ENCODE measurements around the gene MYO16. TPM values are rescaled to one million over a fixed set of nuclear protein-coding genes. Genes with fewer than 3 reads are reported as not detected.

The MYO16 gene
- total RNA-seq, 1 experiment from 2014 or later = 0.19 TPM

DNA sequence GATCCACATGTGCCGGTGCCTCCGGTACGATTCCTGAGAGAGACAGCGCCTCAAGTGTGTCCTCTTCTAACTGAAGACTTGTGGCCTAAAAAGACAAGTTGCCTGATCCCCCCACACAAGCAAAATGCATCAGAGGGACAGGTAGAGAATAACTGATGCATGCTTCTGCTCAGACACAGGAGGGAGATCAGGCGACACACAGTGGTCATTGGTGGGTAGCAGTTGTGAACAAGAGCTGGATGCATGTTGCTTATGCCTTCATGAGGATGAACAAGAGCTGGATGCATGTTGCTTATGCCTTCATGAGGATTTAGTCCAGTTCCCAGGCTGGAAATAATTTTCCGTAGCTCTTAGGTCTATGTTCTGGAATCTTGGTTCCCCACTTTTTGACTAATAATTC is 505.6 kb downstream of the MYO16 start:
- Mint-ChIP-seq H3K4me1 (ENCODE audit: low read depth, unreplicated experiment) (no peaks in the 10 kb centered on the region), H3K27ac (ENCODE audit: unreplicated experiment) (no peak overlapping the region), H3K27me3 (ENCODE audit: unreplicated experiment) (no peaks in the 10 kb centered on the region), H3K36me3 (ENCODE audit: insufficient read depth, unreplicated experiment) (no peaks in the 10 kb centered on the region), H3K9me3 (ENCODE audit: low read depth, unreplicated experiment) (no peaks in the 10 kb centered on the region), H3K4me3 (ENCODE audit: low read depth, unreplicated experiment) (no peak overlapping the region)
- intact Hi-C loops (cut with micrococcal nuclease; ENCODE audit: unreplicated experiment) = loop anchor here (10.0 kb wide), 1 partner anchor 170 kb away; no protein-coding TSS in a partner anchor
- DNase-seq = no peak
- BruUV-seq (replicated peaks) = no TSS peak
- TF ChIP-seq, protein P1, sequence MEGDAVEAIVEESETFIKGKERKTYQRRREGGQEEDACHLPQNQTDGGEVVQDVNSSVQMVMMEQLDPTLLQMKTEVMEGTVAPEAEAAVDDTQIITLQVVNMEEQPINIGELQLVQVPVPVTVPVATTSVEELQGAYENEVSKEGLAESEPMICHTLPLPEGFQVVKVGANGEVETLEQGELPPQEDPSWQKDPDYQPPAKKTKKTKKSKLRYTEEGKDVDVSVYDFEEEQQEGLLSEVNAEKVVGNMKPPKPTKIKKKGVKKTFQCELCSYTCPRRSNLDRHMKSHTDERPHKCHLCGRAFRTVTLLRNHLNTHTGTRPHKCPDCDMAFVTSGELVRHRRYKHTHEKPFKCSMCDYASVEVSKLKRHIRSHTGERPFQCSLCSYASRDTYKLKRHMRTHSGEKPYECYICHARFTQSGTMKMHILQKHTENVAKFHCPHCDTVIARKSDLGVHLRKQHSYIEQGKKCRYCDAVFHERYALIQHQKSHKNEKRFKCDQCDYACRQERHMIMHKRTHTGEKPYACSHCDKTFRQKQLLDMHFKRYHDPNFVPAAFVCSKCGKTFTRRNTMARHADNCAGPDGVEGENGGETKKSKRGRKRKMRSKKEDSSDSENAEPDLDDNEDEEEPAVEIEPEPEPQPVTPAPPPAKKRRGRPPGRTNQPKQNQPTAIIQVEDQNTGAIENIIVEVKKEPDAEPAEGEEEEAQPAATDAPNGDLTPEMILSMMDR (IDR thresholded peaks at IDR 0.05; ENCODE audit: unreplicated experiment) = no peak
- CTCF ChIA-PET = no interaction called here

DNA sequence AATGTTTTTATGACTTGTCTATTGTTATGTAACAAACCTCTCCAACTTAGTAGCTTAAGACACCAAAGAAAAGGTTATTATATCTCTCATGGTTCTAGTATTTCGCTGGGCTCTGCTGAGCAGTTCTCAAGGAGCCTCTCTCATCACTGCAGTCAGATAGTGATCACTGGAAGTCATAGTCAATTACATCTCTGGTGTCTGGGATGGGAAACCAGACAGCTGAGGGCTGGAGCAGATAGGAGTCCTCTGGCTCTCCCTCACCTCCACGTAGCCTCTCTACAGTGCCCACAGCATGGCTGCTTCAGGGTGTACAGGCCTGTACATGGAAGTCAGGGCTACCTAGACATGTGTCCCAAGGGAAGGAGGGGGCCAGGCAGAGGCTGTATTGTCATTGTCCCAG is 507.5 kb downstream of the MYO16 start:
- Mint-ChIP-seq H3K27ac (ENCODE audit: unreplicated experiment) (no peak overlapping the region), H3K36me3 (ENCODE audit: insufficient read depth, unreplicated experiment) (no peaks in the 10 kb centered on the region), H3K27me3 (ENCODE audit: unreplicated experiment) (no peaks in the 10 kb centered on the region), H3K4me3 (ENCODE audit: low read depth, unreplicated experiment) (no peak overlapping the region), H3K4me1 (ENCODE audit: low read depth, unreplicated experiment) (no peaks in the 10 kb centered on the region), H3K9me3 (ENCODE audit: low read depth, unreplicated experiment) (no peaks in the 10 kb centered on the region)
- no TSS peak for BruUV-seq (replicated peaks)
- no peak for DNase-seq
- intact Hi-C loops (cut with micrococcal nuclease; ENCODE audit: unreplicated experiment) = loop anchor here (10.0 kb wide), 1 partner anchor 172 kb away; no protein-coding TSS in a partner anchor
- TF ChIP-seq, protein P1 (IDR thresholded peaks at IDR 0.05; ENCODE audit: unreplicated experiment) = no peak
- CTCF ChIA-PET = no interaction called here

DNA sequence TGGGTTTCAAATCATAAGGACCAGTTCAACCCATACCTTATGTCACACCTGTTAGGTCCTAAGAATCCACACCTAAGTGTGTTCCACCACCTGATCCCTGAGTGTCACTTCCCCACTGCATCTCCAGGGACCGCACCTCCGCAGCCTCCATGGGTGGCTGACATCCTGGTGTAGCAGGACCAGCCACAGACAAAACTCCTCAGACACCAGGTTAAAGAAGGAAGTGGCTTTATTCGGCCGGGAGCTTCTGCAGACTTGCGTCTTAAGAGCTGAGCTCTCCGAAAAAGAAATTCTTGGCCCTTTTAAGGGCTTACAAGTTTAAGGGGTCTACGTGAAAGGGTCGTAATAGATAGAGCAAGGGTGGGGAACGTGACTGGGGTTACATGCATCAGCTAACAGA is 509.9 kb downstream of the MYO16 start:
- Mint-ChIP-seq H3K4me1 (ENCODE audit: low read depth, unreplicated experiment) (no peaks in the 10 kb centered on the region), H3K4me3 (ENCODE audit: low read depth, unreplicated experiment) (no peak overlapping the region), H3K27ac (ENCODE audit: unreplicated experiment) (no peak overlapping the region), H3K27me3 (ENCODE audit: unreplicated experiment) (no peaks in the 10 kb centered on the region), H3K9me3 (ENCODE audit: low read depth, unreplicated experiment) (no peaks in the 10 kb centered on the region), H3K36me3 (ENCODE audit: insufficient read depth, unreplicated experiment) (no peaks in the 10 kb centered on the region)
- intact Hi-C loops (cut with micrococcal nuclease; ENCODE audit: unreplicated experiment) = loop anchor here (10.0 kb wide), 1 partner anchor 175 kb away; no protein-coding TSS in a partner anchor
- CTCF ChIA-PET = no interaction called here
- DNase-seq = no peak
- TF ChIP-seq, protein P1 (IDR thresholded peaks at IDR 0.05; ENCODE audit: unreplicated experiment) = no peak
- BruUV-seq (replicated peaks) = no TSS peak

DNA sequence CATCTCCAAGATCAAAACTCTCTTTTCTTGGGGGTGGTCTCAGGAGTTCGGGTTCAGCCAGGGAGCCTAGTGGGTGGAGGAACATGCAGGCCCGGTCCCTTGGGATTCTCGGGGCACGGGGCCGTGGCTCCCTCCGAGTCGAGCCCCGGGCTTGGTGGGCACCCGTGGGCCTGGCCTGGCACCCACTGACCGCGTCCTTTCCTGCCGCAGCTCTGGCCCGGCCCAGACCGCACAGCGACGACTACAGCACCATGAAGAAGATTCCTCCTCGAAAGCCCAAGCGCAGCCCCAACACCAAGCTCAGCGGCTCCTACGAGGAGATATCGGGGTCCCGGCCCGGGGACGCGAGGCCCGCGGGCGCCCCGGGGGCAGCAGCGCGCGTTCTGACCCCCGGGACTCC is 510.6 kb downstream of the MYO16 start:
- DNase-seq = no peak
- Mint-ChIP-seq H3K4me3 (ENCODE audit: low read depth, unreplicated experiment) (no peak overlapping the region), H3K27ac (ENCODE audit: unreplicated experiment) (no peak overlapping the region), H3K27me3 (ENCODE audit: unreplicated experiment) (no peaks in the 10 kb centered on the region), H3K9me3 (ENCODE audit: low read depth, unreplicated experiment) (no peaks in the 10 kb centered on the region), H3K4me1 (ENCODE audit: low read depth, unreplicated experiment) (no peaks in the 10 kb centered on the region), H3K36me3 (ENCODE audit: insufficient read depth, unreplicated experiment) (no peaks in the 10 kb centered on the region)
- CTCF ChIA-PET = no interaction called here
- intact Hi-C loops (cut with micrococcal nuclease; ENCODE audit: unreplicated experiment) = no loop called here
- TF ChIP-seq, protein P1 (IDR thresholded peaks at IDR 0.05; ENCODE audit: unreplicated experiment) = no peak
- no TSS peak for BruUV-seq (replicated peaks)
